Psoas muscle (tissue), 8 donors: Measurements from ENCODE around the gene PRDX2. TPM values are rescaled to one million over a fixed set of nuclear protein-coding genes. Genes with fewer than 3 reads are reported as not detected.
A peak's percentile ranks its signal among the peaks of the same experiment; 100 is the strongest.
"Not testable (repeated sequence)": the region's sequence is repeated elsewhere in the genome, so short reads cannot be mapped to it uniquely, and the experiment has no call there.

ENCODE experiments used
- ATAC-seq, 4 donors: fragments of 200-7000 bp; cut with Tn5 transposase; one replicate each; pipeline ENCODE4 v1.9.1; 2020; ENCODE audit warnings: moderate library complexity in 3 of 4, mild to moderate bottlenecking in 2 of 4
- DNase-seq, 2 donors: peaks; one replicate each; pipeline ENCODE4 v3.0.0-alpha.2; 2020
- H3K27ac ChIP-seq: fragments of 200-600 bp; one replicate; pipeline ENCODE4 v1.8.0; 2022
- H3K27me3 ChIP-seq, 3 donors: fragments of 200-600 bp in 1 of 3; one replicate each; pipeline versions ENCODE4 v1.6.1 to v1.8.0; 2013 to 2022; ENCODE audit warnings: low read length in 2 of 3, mild to moderate bottlenecking in 2 of 3, moderate library complexity in 1 of 3; ENCODE audit not compliant: insufficient read depth in 3 of 3
- H3K36me3 ChIP-seq, 2 donors: fragments of 200-600 bp in 1 of 2; one replicate each; pipeline versions ENCODE4 v1.6.1 to v1.8.0; 2013 to 2022; ENCODE audit warnings: low read depth in 1 of 2, mild to moderate bottlenecking in 1 of 2, moderate library complexity in 1 of 2; ENCODE audit not compliant: insufficient read depth in 1 of 2
- H3K4me1 ChIP-seq: fragments of 200-600 bp; one replicate; pipeline ENCODE4 v1.8.0; 2022
- H3K4me3 ChIP-seq: fragments of 200-600 bp; one replicate; pipeline ENCODE4 v1.8.0; 2022; ENCODE audit warnings: mild to moderate bottlenecking
- H3K9me3 ChIP-seq: fragments of 200-600 bp; one replicate; pipeline ENCODE4 v1.8.0; 2022
- CTCF ChIP-seq: fragments of 200-600 bp; IDR thresholded peaks from one replicate; pipeline ENCODE4 v1.8.0; 2022; ENCODE audit warnings: antibody characterized with exemption
- WGBS, 3 donors: extraction: QIAGEN DNeasy Blood & Tissue Kit; methylation state at CpG; one replicate each; pipeline versions ENCODE4 v1.1.6 to v1.1.7; 2013; 5-methylcytosine and 5-hydroxymethylcytosine counted together
- intact Hi-C, 2 donors: fragments of 100-400 bp; cut with DNase I; formaldehyde crosslinking; loops; one replicate each; pipeline versions ENCODE4 v1.11.0 to v1.14.2; 2022
- polyA plus RNA-seq, 3 donors: library from polyadenylated mRNA; stranded (reverse); fragments of 200-250 nt; gene quantifications; one replicate each; pipeline ENCODE4 v1.2.3, GENCODE V29; 2013
- total RNA-seq, 4 donors: library from RNA; stranded (reverse); fragmentation: NEBNext Ultra II Directional in 2 of 4; extraction: Animal tissue kit (Norgen Biotek cat#: 25700) in 2 of 4; gene quantifications; one replicate each; pipeline versions ENCODE4 v1.2.1 to v1.2.4, GENCODE V29; 2021 to 2023
- donor health status: healthy with polysubstance abuse.
- donor health status: DM: no; HTN: no; CAD: no; lungs with moderate emphysema.
- donor health status: Bipolar disorder and iron deficiency.
- donor health status: healthy.
- donor health status: DM: yes; HTN: yes; CAD: no.
- donor health status: DM: no; HTN: no; CAD: no.
- donor health status: DM: no; HTN: no; CAD: no.
- donor health status: DM: yes; HTN: yes; CAD: no.

The PRDX2 gene
- total and polyA plus RNA-seq, 7 donors, result 273 to 535 (median 396) TPM

GRCh38 chr19:12800923-12801465 is 606 bp downstream of the PRDX2 start:
- ATAC-seq (peak; percentile 22 to 51 (median 38)), DNase-seq (peak; percentile 48 to 70)
- Histone ChIP-seq H3K9me3 (no peaks in the 10 kb centered on the region), H3K36me3 (peaks cover 0 to 31% of the 10 kb centered on the region in 2 donors), H3K4me1 (peaks cover 20% of the 10 kb centered on the region), H3K27ac (peak overlapping the region; percentile 82), H3K4me3 (peak overlapping the region; percentile 96), H3K27me3 (no peaks in the 10 kb centered on the region)
- intact Hi-C loops, result loop anchor here in 1 of 2 donors (5.0 to 10.0 kb wide), 2 partner anchors 39 to 134 kb away; partner anchors contain the start of genes CALR and FARSA
- 7 to 10% (median 8%) methylated on average over 36 to 38 of the region's 38 CpGs for WGBS, 3 donors
- TF ChIP-seq CTCF, result no peak

DNA sequence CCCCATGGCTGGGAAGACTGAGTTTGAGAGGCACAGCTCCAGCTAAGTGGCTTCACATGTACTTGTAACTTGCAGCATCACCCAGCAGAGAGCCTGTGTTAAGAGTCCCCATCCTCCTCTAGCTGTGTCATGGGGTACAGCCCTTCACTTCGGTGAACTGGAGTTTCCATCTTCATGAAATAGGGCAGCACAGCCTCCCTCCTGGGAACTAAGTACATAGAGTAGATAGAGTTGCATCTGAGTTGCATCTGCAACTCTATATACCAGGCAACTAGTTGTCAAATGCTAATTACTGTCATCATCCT is 1.2 kb downstream of the PRDX2 start:
- Histone ChIP-seq H3K27ac (peak overlapping the region; percentile 6), H3K4me3 (peak overlapping the region; percentile 96), H3K27me3 (no peaks in the 10 kb centered on the region), H3K36me3 (peaks cover 0 to 31% of the 10 kb centered on the region in 2 donors), H3K4me1 (peaks cover 19% of the 10 kb centered on the region), H3K9me3 (no peaks in the 10 kb centered on the region)
- DNase-seq (no peak), ATAC-seq (no peak)
- WGBS, 3 donors, result 79 to 89% (median 80%) methylated on average over 1 of the region's 1 CpG
- no peak for TF ChIP-seq CTCF
- intact Hi-C loops, result loop anchor here in 1 of 2 donors (5.0 to 10.0 kb wide), 2 partner anchors 38 to 134 kb away; partner anchors contain the start of genes CALR and FARSA

GRCh38 chr19:12799742-12800465 is 1.7 kb downstream of the PRDX2 start:
- H3K27ac ChIP-seq, result no peak overlapping the region
- H3K27me3 ChIP-seq, result no peaks in the 10 kb centered on the region
- H3K4me3 ChIP-seq, result peak overlapping the region; percentile 96
- 92 to 94% (median 93%) methylated on average over 18 of the region's 18 CpGs for WGBS, 3 donors
- no peak for DNase-seq
- no peak for ATAC-seq
- peaks cover 0 to 31% of the 10 kb centered on the region in 2 donors for H3K36me3 ChIP-seq
- no peaks in the 10 kb centered on the region for H3K9me3 ChIP-seq
- intact Hi-C loops, result loop anchor here (5.0 to 10.0 kb wide), 3 partner anchors 38 to 135 kb away; partner anchors contain the start of genes CALR (in 1 of the 2), FARSA (in 1 of the 2) and TNPO2 (in 1 of the 2)
- no peak for TF ChIP-seq CTCF
- H3K4me1 ChIP-seq, result peaks cover 19% of the 10 kb centered on the region

- not testable (repeated sequence) for ATAC-seq, H3K27ac ChIP-seq, H3K9me3 ChIP-seq, H3K27me3 ChIP-seq, H3K4me3 ChIP-seq, DNase-seq
- Histone ChIP-seq H3K4me1 (peaks cover 25% of the 10 kb centered on the region), H3K36me3 (peaks cover 0 to 31% of the 10 kb centered on the region in 2 donors)
- intact Hi-C loops, result loop anchor here (5.0 kb wide), 2 partner anchors 35 to 75 kb away; partner anchors contain the start of gene TNPO2 (in 1 of the 2)
- WGBS, 3 donors, result 94 to 98% (median 95%) methylated on average over 7 of the region's 7 CpGs
Measured at GRCh38 chr19:12797607-12798006, 4.0 kb downstream of the PRDX2 start.

- Histone ChIP-seq H3K36me3 (peaks cover 0 to 31% of the 10 kb centered on the region in 2 donors), H3K27ac (no peak overlapping the region), H3K4me3 (no peak overlapping the region), H3K9me3 (no peaks in the 10 kb centered on the region), H3K4me1 (peaks cover 20% of the 10 kb centered on the region), H3K27me3 (no peaks in the 10 kb centered on the region)
- 88 to 89% (median 88%) methylated on average over 6 of the region's 6 CpGs for WGBS, 3 donors
- ATAC-seq (no peak), DNase-seq (no peak)
- intact Hi-C loops, result loop anchor here (5.0 kb wide), 2 partner anchors 35 to 75 kb away; partner anchors contain the start of gene TNPO2 (in 1 of the 2)
- TF ChIP-seq CTCF, result no peak
Measured at GRCh38 chr19:12797141-12797587, 4.4 kb downstream of the PRDX2 start.
